ENCODE data around the gene ADGRG7.
A peak's percentile ranks its signal among the peaks of the same experiment; 100 is the strongest.

ADGRG7 gene

GRCh38 chr3:100700708-100701107, 91.3 kb downstream of the ADGRG7 start:
- no peaks in the 10 kb centered on the region for H3K36me3 Mint-ChIP-seq (ENCODE audit: insufficient read depth)

GRCh38 chr3:100702082-100702979, 92.9 kb downstream of the ADGRG7 start:
- no peaks in the 10 kb centered on the region for H3K9me3 Mint-ChIP-seq
- H3K27me3 Mint-ChIP-seq: peaks cover 66% of the 10 kb centered on the region
- no peak overlapping the region for H3K27ac Mint-ChIP-seq (ENCODE audit: low read depth)

More at GRCh38 chr3:100700708-100701107, 91.3 kb downstream of the ADGRG7 start:
- no peaks in the 10 kb centered on the region for H3K9me3 Mint-ChIP-seq
- H3K27ac Mint-ChIP-seq (ENCODE audit: low read depth): no peak overlapping the region
- ATAC-seq (replicated peaks; ENCODE audit: extremely low read depth, poor library complexity, severe bottlenecking): no peak
- no peak overlapping the region for H3K4me3 Mint-ChIP-seq
- no peaks in the 10 kb centered on the region for H3K4me1 Mint-ChIP-seq
- no peak for DNase-seq (ENCODE audit: low spot score in 2 of 2)
- H3K27me3 Mint-ChIP-seq: peaks cover 73% of the 10 kb centered on the region

GRCh38 chr3:100702980-100703345, 93.6 kb downstream of the ADGRG7 start:
- peaks cover 60% of the 10 kb centered on the region for H3K27me3 Mint-ChIP-seq
- no peaks in the 10 kb centered on the region for H3K9me3 Mint-ChIP-seq
- H3K27ac Mint-ChIP-seq (ENCODE audit: low read depth): no peak overlapping the region
- H3K4me1 Mint-ChIP-seq: no peaks in the 10 kb centered on the region
- no peak overlapping the region for H3K4me3 Mint-ChIP-seq
- H3K36me3 Mint-ChIP-seq (ENCODE audit: insufficient read depth): no peaks in the 10 kb centered on the region
- ATAC-seq (replicated peaks; ENCODE audit: extremely low read depth, poor library complexity, severe bottlenecking): no peak
- no peak for DNase-seq (ENCODE audit: low spot score in 2 of 2)

More at GRCh38 chr3:100702082-100702979, 92.9 kb downstream of the ADGRG7 start:
- Mint-ChIP-seq H3K4me3 (no peak overlapping the region), H3K36me3 (ENCODE audit: insufficient read depth) (no peaks in the 10 kb centered on the region), H3K4me1 (no peaks in the 10 kb centered on the region)
- ATAC-seq (replicated peaks; ENCODE audit: extremely low read depth, poor library complexity, severe bottlenecking) (no peak), DNase-seq (ENCODE audit: low spot score in 2 of 2) (no peak)

- Mint-ChIP-seq H3K27ac (ENCODE audit: low read depth) (no peak overlapping the region), H3K4me1 (peaks cover 6% of the 10 kb centered on the region), H3K27me3 (peaks cover 51% of the 10 kb centered on the region), H3K9me3 (peaks cover 4% of the 10 kb centered on the region), H3K4me3 (no peak overlapping the region), H3K36me3 (ENCODE audit: insufficient read depth) (peaks cover under 1% of the 10 kb centered on the region)
- no peak for DNase-seq (ENCODE audit: low spot score in 2 of 2)
- no peak for ATAC-seq (replicated peaks; ENCODE audit: extremely low read depth, poor library complexity, severe bottlenecking)
Observed at GRCh38 chr3:100703865-100704264, 94.5 kb downstream of the ADGRG7 start.

- H3K4me1 Mint-ChIP-seq: peaks cover 17% of the 10 kb centered on the region
- DNase-seq (ENCODE audit: low spot score in 2 of 2) (no peak), ATAC-seq (replicated peaks; ENCODE audit: extremely low read depth, poor library complexity, severe bottlenecking) (no peak)
- peaks cover 32% of the 10 kb centered on the region for H3K27me3 Mint-ChIP-seq
- peaks cover 4% of the 10 kb centered on the region for H3K9me3 Mint-ChIP-seq
- no peak overlapping the region for H3K4me3 Mint-ChIP-seq
- peaks cover 17% of the 10 kb centered on the region for H3K36me3 Mint-ChIP-seq (ENCODE audit: insufficient read depth)
- no peak overlapping the region for H3K27ac Mint-ChIP-seq (ENCODE audit: low read depth)
Observed at GRCh38 chr3:100706365-100706764, 97.0 kb downstream of the ADGRG7 start.

- H3K4me1 Mint-ChIP-seq: peaks cover 39% of the 10 kb centered on the region
- peaks cover 4% of the 10 kb centered on the region for H3K9me3 Mint-ChIP-seq
Observed at GRCh38 chr3:100708644-100708988, 99.2 kb downstream of the ADGRG7 start.

GRCh38 chr3:100708989-100709841, 99.8 kb downstream of the ADGRG7 start, which contains the start of gene TFG:
TSS of gene TFG (plus strand) at chr3:100709494. CDS start at chr3:100713686, 4,192 bp downstream.
- peak; percentile 94 to 97 for DNase-seq (ENCODE audit: low spot score in 2 of 2)

More at GRCh38 chr3:100708644-100708988, 99.2 kb downstream of the ADGRG7 start:
- H3K27ac Mint-ChIP-seq (ENCODE audit: low read depth): peak overlapping the region; percentile 96
- DNase-seq (ENCODE audit: low spot score in 2 of 2) (no peak), ATAC-seq (replicated peaks; ENCODE audit: extremely low read depth, poor library complexity, severe bottlenecking) (no peak)
- H3K27me3 Mint-ChIP-seq: peaks cover 19% of the 10 kb centered on the region
- H3K4me3 Mint-ChIP-seq: peak overlapping the region; percentile 85
- peaks cover 24% of the 10 kb centered on the region for H3K36me3 Mint-ChIP-seq (ENCODE audit: insufficient read depth)

GRCh38 chr3:100709842-100710260, 100.5 kb downstream of the ADGRG7 start:
- peaks cover 4% of the 10 kb centered on the region for H3K9me3 Mint-ChIP-seq
- DNase-seq (ENCODE audit: low spot score in 2 of 2) (peak in 1 of 2 donors; percentile 21), ATAC-seq (replicated peaks; ENCODE audit: extremely low read depth, poor library complexity, severe bottlenecking) (peak; percentile 2)
- H3K27ac Mint-ChIP-seq (ENCODE audit: low read depth): peak overlapping the region; percentile 96
- H3K4me3 Mint-ChIP-seq: peak overlapping the region; percentile 85
- H3K4me1 Mint-ChIP-seq: peaks cover 44% of the 10 kb centered on the region
- H3K36me3 Mint-ChIP-seq (ENCODE audit: insufficient read depth): peaks cover 31% of the 10 kb centered on the region
- peaks cover 18% of the 10 kb centered on the region for H3K27me3 Mint-ChIP-seq

More at GRCh38 chr3:100708989-100709841, 99.8 kb downstream of the ADGRG7 start, which contains the start of gene TFG:
- H3K4me3 Mint-ChIP-seq: peak within 1 kb of the TSS; percentile 85
- peaks cover 41% of the 10 kb centered on the region for H3K4me1 Mint-ChIP-seq
- peak within 1 kb of the TSS; percentile 96 for H3K27ac Mint-ChIP-seq (ENCODE audit: low read depth)
- peak; percentile 91 for ATAC-seq (replicated peaks; ENCODE audit: extremely low read depth, poor library complexity, severe bottlenecking)
- peaks cover 4% of the 10 kb centered on the region for H3K9me3 Mint-ChIP-seq
- H3K36me3 Mint-ChIP-seq (ENCODE audit: insufficient read depth): peaks cover 28% of the 10 kb centered on the region
- peaks cover 19% of the 10 kb centered on the region for H3K27me3 Mint-ChIP-seq

GRCh38 chr3:100710261-100710968, 101.0 kb downstream of the ADGRG7 start:
- peaks cover 4% of the 10 kb centered on the region for H3K9me3 Mint-ChIP-seq
- H3K4me3 Mint-ChIP-seq: peak overlapping the region; percentile 85

GRCh38 chr3:100715176-100715575, 105.8 kb downstream of the ADGRG7 start:
- no peak overlapping the region for H3K27ac Mint-ChIP-seq (ENCODE audit: low read depth)

More at GRCh38 chr3:100710261-100710968, 101.0 kb downstream of the ADGRG7 start:
- peaks cover 49% of the 10 kb centered on the region for H3K4me1 Mint-ChIP-seq
- peak; percentile 21 for ATAC-seq (replicated peaks; ENCODE audit: extremely low read depth, poor library complexity, severe bottlenecking)
- peaks cover 12% of the 10 kb centered on the region for H3K27me3 Mint-ChIP-seq
- peaks cover 35% of the 10 kb centered on the region for H3K36me3 Mint-ChIP-seq (ENCODE audit: insufficient read depth)
- H3K27ac Mint-ChIP-seq (ENCODE audit: low read depth): peak overlapping the region; percentile 96
- peak in 1 of 2 donors; percentile 31 for DNase-seq (ENCODE audit: low spot score in 2 of 2)

GRCh38 chr3:100717063-100717462, 107.7 kb downstream of the ADGRG7 start:
- no peaks in the 10 kb centered on the region for H3K27me3 Mint-ChIP-seq
- H3K4me3 Mint-ChIP-seq: peak overlapping the region; percentile 7
- H3K27ac Mint-ChIP-seq (ENCODE audit: low read depth): peak overlapping the region; percentile 8
- peaks cover 50% of the 10 kb centered on the region for H3K36me3 Mint-ChIP-seq (ENCODE audit: insufficient read depth)
- no peak for ATAC-seq (replicated peaks; ENCODE audit: extremely low read depth, poor library complexity, severe bottlenecking)
- no peaks in the 10 kb centered on the region for H3K9me3 Mint-ChIP-seq
- peaks cover 57% of the 10 kb centered on the region for H3K4me1 Mint-ChIP-seq
- DNase-seq (ENCODE audit: low spot score in 2 of 2): no peak

More at GRCh38 chr3:100715176-100715575, 105.8 kb downstream of the ADGRG7 start:
- Mint-ChIP-seq H3K36me3 (ENCODE audit: insufficient read depth) (peaks cover 49% of the 10 kb centered on the region), H3K9me3 (no peaks in the 10 kb centered on the region), H3K4me3 (no peak overlapping the region), H3K4me1 (peaks cover 70% of the 10 kb centered on the region), H3K27me3 (no peaks in the 10 kb centered on the region)
- DNase-seq (ENCODE audit: low spot score in 2 of 2): no peak
- no peak for ATAC-seq (replicated peaks; ENCODE audit: extremely low read depth, poor library complexity, severe bottlenecking)
